ENCODE results near the gene FOXO4.

DNA sequence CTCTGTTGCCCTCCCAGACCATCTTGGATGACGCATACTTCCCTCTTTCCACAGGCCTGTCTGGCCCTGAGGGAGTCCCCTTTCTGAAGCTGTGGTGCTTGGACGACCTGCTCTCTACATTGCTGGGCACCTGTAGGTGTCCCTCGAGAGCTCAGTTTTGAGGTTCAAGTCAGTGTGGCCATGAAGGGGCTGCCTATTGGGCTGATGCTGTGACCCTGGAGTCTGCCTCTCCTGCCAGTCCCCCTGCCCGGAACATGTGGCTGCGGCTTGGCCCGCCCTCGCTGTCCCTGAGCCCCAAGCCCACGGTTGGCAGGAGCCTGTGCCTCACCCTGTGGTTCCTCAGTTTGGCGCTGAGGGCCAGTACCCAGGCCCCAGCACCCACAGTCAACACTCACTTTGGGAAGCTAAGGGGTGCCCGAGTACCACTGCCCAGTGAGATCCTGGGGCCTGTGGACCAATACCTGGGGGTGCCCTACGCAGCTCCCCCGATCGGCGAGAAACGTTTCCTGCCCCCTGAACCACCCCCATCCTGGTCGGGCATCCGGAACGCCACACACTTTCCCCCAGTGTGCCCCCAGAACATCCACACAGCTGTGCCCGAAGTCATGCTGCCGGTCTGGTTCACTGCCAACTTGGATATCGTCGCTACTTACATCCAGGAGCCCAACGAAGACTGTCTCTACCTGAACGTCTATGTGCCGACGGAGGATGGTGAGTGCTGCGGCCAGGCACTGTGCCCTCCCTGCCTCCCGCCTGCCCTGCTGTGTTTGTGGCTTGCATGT is 52.0 kb downstream of the FOXO4 start:
- TF ChIP-seq, protein P1, sequence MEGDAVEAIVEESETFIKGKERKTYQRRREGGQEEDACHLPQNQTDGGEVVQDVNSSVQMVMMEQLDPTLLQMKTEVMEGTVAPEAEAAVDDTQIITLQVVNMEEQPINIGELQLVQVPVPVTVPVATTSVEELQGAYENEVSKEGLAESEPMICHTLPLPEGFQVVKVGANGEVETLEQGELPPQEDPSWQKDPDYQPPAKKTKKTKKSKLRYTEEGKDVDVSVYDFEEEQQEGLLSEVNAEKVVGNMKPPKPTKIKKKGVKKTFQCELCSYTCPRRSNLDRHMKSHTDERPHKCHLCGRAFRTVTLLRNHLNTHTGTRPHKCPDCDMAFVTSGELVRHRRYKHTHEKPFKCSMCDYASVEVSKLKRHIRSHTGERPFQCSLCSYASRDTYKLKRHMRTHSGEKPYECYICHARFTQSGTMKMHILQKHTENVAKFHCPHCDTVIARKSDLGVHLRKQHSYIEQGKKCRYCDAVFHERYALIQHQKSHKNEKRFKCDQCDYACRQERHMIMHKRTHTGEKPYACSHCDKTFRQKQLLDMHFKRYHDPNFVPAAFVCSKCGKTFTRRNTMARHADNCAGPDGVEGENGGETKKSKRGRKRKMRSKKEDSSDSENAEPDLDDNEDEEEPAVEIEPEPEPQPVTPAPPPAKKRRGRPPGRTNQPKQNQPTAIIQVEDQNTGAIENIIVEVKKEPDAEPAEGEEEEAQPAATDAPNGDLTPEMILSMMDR (IDR thresholded peaks at IDR 0.05): no peak
- TF ChIP-seq POLR2AphosphoS5 (IDR thresholded peaks at IDR 0.05): no peak
- no peak for TF ChIP-seq EP300 (IDR thresholded peaks at IDR 0.05)
- no peak for TF ChIP-seq POLR2A (IDR thresholded peaks at IDR 0.05; ENCODE audit: low read depth)

Data from esophagus muscularis mucosa (tissue), 4 donors.